Neural progenitor cell (in vitro differentiated cells): ENCODE results near the gene ZNF423. TPM values are rescaled to one million over a fixed set of nuclear protein-coding genes. Genes with fewer than 3 reads are reported as not detected.

Source experiments
- DNase-seq: peaks from one replicate; pipeline ENCODE4 v3.0.0-alpha.2; 2016; ENCODE audit warnings: low spot score
- H2AFZ ChIP-seq: fragments of 200-600 bp; sonication (generic); replicated peaks from 2 replicates; pipeline ENCODE4 v1.6.1; 2016; ENCODE audit warnings: antibody characterized with exemption
- H3F3A ChIP-seq: fragments of 200-600 bp; sonication (generic); 2 replicates; pipeline ENCODE4 v1.6.1; 2016; ENCODE audit warnings: antibody characterized with exemption, low read depth
- H3K27ac ChIP-seq: fragments of 200-600 bp; sonication (generic); 2 replicates; pipeline ENCODE4 v1.5.1; 2016; ENCODE audit warnings: mild to moderate bottlenecking
- H3K27me3 ChIP-seq: fragments of 200-600 bp; sonication (generic); 2 replicates; pipeline ENCODE4 v1.6.1; 2016; ENCODE audit warnings: mild to moderate bottlenecking, moderate library complexity
- H3K36me3 ChIP-seq: fragments of 200-600 bp; sonication (generic); 2 replicates; pipeline ENCODE4 v1.5.1; 2016
- H3K4me1 ChIP-seq: fragments of 200-600 bp; sonication (generic); 2 replicates; pipeline ENCODE4 v1.6.1; 2016; ENCODE audit warnings: mixed run types
- H3K4me2 ChIP-seq: fragments of 200-600 bp; sonication (generic); 2 replicates; pipeline ENCODE4 v1.6.1; 2016
- H3K4me3 ChIP-seq: fragments of 200-600 bp; sonication (generic); 2 replicates; pipeline ENCODE4 v1.5.1; 2016
- H3K79me2 ChIP-seq: fragments of 200-600 bp; sonication (generic); 2 replicates; pipeline ENCODE4 v1.6.1; 2016; ENCODE audit warnings: low read depth
- H3K9ac ChIP-seq: fragments of 200-600 bp; sonication (generic); 2 replicates; pipeline ENCODE4 v1.6.1; 2016
- H3K9me3 ChIP-seq: fragments of 200-600 bp; sonication (generic); 2 replicates; pipeline ENCODE4 v1.5.1; 2016; ENCODE audit warnings: low read depth
- H4K20me1 ChIP-seq: fragments of 200-600 bp; sonication (generic); 2 replicates; pipeline ENCODE4 v1.6.1; 2016; ENCODE audit warnings: low read depth
- H3K27ac Mint-ChIP-seq: 3 replicates; pipeline ENCODE4 v1.8.0; 2021; ENCODE audit warnings: mixed read lengths
- H3K27me3 Mint-ChIP-seq: 2 replicates; pipeline ENCODE4 v1.8.0; 2022; ENCODE audit warnings: low read depth, mild to moderate bottlenecking, inconsistent platforms, moderate library complexity, mixed read lengths; ENCODE audit not compliant: insufficient read depth
- H3K36me3 Mint-ChIP-seq: 3 replicates; pipeline ENCODE4 v1.8.0; 2021; ENCODE audit warnings: mixed read lengths
- H3K4me1 Mint-ChIP-seq: 3 replicates; pipeline ENCODE4 v1.8.0; 2021; ENCODE audit warnings: mixed read lengths
- H3K4me3 Mint-ChIP-seq: 3 replicates; pipeline ENCODE4 v1.8.0; 2021; ENCODE audit warnings: mild to moderate bottlenecking, moderate library complexity, mixed read lengths
- H3K9me3 Mint-ChIP-seq: 3 replicates; pipeline ENCODE4 v1.8.0; 2020; ENCODE audit warnings: mixed read lengths
- EZH2 ChIP-seq: fragments of 200-600 bp; sonication (generic); IDR thresholded peaks from 2 replicates; pipeline ENCODE4 v1.6.1; 2017; ENCODE audit warnings: antibody characterized with exemption, mild to moderate bottlenecking, moderate library complexity
- EZH2phosphoT487 ChIP-seq: fragments of 200-600 bp; sonication (generic); IDR thresholded peaks from 2 replicates; pipeline ENCODE4 v1.6.1; 2017; ENCODE audit warnings: antibody characterized with exemption
- total RNA-seq: library from RNA; depleted of rRNA; stranded (reverse); fragments of >200 nt; gene quantifications from 2 replicates; pipeline ENCODE4 v1.2.3, GENCODE V29; 2015; ENCODE audit warnings: low replicate concordance
- TF ChIP-seq, protein P1 (sequence below): fragments of 200-600 bp; sonication (generic); IDR thresholded peaks from 2 replicates; pipeline ENCODE4 v1.5.1; 2017; ENCODE audit warnings: antibody characterized with exemption, mild to moderate bottlenecking

Gene ZNF423
- total RNA-seq, 1 donor from 2014 or later: 21.9 TPM

DNA sequence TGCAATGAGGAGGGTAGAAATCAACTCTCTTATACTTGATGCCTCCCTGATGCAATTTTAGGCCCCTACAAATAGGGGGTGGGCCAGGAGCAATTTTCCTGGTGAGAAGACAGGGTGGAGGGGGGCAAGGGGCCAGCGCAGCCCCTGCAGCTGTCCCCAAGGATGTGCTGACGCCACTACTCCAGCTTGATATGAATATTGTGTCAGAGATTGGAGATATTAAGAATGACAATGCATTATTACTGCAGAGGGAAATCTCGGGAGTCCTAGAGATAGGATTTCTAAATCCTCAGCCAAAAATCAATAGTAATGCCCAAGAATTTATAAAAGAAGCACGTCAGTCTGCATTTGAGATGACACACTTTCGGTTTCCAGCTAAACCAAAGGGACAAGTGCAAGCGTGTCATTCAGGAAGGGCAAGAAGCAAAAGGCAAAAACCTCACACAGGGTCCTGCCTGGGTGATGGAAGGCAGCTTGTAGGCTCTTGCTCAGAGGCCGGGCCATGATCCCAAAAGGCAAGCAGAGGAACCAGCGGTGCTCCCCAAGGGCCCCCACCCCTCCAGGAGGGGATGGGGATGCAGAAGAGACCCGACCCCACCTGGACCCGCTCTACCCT lies 303.5 kb downstream of the ZNF423 start:
- Histone ChIP-seq H3F3A (peaks cover 8% of the 10 kb centered on the region), H3K27ac (no peak overlapping the region), H3K4me1 (peaks cover 25% of the 10 kb centered on the region), H3K27me3 (no peaks in the 10 kb centered on the region), H3K4me2 (no peak overlapping the region), H3K36me3 (no peaks in the 10 kb centered on the region), H2AFZ (no peak overlapping the region), H3K4me3 (no peak overlapping the region), H3K9ac (no peak overlapping the region), H4K20me1 (peaks cover 53% of the 10 kb centered on the region), H3K79me2 (no peaks in the 10 kb centered on the region), H3K9me3 (no peaks in the 10 kb centered on the region)
- peaks cover 11% of the 10 kb centered on the region for H3K36me3 Mint-ChIP-seq
- no peak overlapping the region for H3K4me3 Mint-ChIP-seq
- H3K4me1 Mint-ChIP-seq: peaks cover 46% of the 10 kb centered on the region
- no peak for DNase-seq
- no peaks in the 10 kb centered on the region for H3K9me3 Mint-ChIP-seq
- TF ChIP-seq EZH2phosphoT487 (no peak), EZH2 (no peak)
- TF ChIP-seq, protein P1, sequence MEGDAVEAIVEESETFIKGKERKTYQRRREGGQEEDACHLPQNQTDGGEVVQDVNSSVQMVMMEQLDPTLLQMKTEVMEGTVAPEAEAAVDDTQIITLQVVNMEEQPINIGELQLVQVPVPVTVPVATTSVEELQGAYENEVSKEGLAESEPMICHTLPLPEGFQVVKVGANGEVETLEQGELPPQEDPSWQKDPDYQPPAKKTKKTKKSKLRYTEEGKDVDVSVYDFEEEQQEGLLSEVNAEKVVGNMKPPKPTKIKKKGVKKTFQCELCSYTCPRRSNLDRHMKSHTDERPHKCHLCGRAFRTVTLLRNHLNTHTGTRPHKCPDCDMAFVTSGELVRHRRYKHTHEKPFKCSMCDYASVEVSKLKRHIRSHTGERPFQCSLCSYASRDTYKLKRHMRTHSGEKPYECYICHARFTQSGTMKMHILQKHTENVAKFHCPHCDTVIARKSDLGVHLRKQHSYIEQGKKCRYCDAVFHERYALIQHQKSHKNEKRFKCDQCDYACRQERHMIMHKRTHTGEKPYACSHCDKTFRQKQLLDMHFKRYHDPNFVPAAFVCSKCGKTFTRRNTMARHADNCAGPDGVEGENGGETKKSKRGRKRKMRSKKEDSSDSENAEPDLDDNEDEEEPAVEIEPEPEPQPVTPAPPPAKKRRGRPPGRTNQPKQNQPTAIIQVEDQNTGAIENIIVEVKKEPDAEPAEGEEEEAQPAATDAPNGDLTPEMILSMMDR: no peak
- no peak overlapping the region for H3K27ac Mint-ChIP-seq
- peaks cover 2% of the 10 kb centered on the region for H3K27me3 Mint-ChIP-seq

DNA sequence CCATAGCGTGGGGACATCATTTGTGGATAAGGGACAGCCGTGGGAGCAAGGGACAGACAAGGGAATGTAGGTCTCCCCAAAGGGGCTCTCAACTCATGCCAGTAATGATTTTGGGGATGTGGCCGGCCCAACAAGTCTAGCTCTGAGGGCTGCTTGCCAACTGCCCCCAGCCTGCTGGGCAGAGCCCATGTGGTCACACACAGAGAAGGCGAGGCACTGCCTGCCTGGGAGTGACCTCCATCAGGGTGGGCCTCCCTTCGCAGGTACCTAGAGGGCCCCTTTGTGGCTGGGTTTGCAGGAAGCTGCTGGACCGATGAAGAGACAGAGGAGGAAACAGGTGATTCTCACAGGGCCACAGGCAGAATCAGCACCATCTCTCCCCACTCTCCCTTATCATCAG lies 305.2 kb downstream of the ZNF423 start:
- Histone ChIP-seq H3K4me3 (no peak overlapping the region), H3K36me3 (no peaks in the 10 kb centered on the region), H4K20me1 (peaks cover 68% of the 10 kb centered on the region), H3K27me3 (no peaks in the 10 kb centered on the region), H3K4me1 (peaks cover 31% of the 10 kb centered on the region), H3K4me2 (no peak overlapping the region), H3F3A (peaks cover 16% of the 10 kb centered on the region), H3K9me3 (no peaks in the 10 kb centered on the region), H3K9ac (no peak overlapping the region), H3K79me2 (no peaks in the 10 kb centered on the region), H2AFZ (no peak overlapping the region), H3K27ac (no peak overlapping the region)
- no peak overlapping the region for H3K27ac Mint-ChIP-seq
- no peak for DNase-seq
- peaks cover 11% of the 10 kb centered on the region for H3K36me3 Mint-ChIP-seq
- H3K4me3 Mint-ChIP-seq: no peak overlapping the region
- H3K4me1 Mint-ChIP-seq: peaks cover 64% of the 10 kb centered on the region
- TF ChIP-seq EZH2 (no peak), EZH2phosphoT487 (no peak)
- TF ChIP-seq, protein P1: no peak
- H3K9me3 Mint-ChIP-seq: no peaks in the 10 kb centered on the region
- peaks cover 6% of the 10 kb centered on the region for H3K27me3 Mint-ChIP-seq

GRCh38 chr16:49550140-49550539 lies 305.8 kb downstream of the ZNF423 start:
- Mint-ChIP-seq H3K27me3 (peaks cover 6% of the 10 kb centered on the region), H3K9me3 (no peaks in the 10 kb centered on the region), H3K27ac (no peak overlapping the region), H3K36me3 (peaks cover 11% of the 10 kb centered on the region), H3K4me1 (peaks cover 65% of the 10 kb centered on the region), H3K4me3 (no peak overlapping the region)
- no peak for DNase-seq
- Histone ChIP-seq H3K79me2 (no peaks in the 10 kb centered on the region), H3K4me1 (peaks cover 35% of the 10 kb centered on the region), H3K9me3 (no peaks in the 10 kb centered on the region), H3K27me3 (no peaks in the 10 kb centered on the region), H3K36me3 (no peaks in the 10 kb centered on the region), H3F3A (peaks cover 18% of the 10 kb centered on the region), H2AFZ (no peak overlapping the region), H3K9ac (no peak overlapping the region), H3K4me2 (no peak overlapping the region), H4K20me1 (peaks cover 74% of the 10 kb centered on the region), H3K4me3 (no peak overlapping the region), H3K27ac (no peak overlapping the region)
- TF ChIP-seq EZH2 (no peak), EZH2phosphoT487 (no peak)
- TF ChIP-seq, protein P1: no peak
